ENCODE data around the gene PCYOX1L. TPM values are rescaled to one million over a fixed set of nuclear protein-coding genes. Genes with fewer than 3 reads are reported as not detected.

Gene PCYOX1L
- total RNA-seq, 1 experiment from 2014 or later, result 15.3 TPM

DNA sequence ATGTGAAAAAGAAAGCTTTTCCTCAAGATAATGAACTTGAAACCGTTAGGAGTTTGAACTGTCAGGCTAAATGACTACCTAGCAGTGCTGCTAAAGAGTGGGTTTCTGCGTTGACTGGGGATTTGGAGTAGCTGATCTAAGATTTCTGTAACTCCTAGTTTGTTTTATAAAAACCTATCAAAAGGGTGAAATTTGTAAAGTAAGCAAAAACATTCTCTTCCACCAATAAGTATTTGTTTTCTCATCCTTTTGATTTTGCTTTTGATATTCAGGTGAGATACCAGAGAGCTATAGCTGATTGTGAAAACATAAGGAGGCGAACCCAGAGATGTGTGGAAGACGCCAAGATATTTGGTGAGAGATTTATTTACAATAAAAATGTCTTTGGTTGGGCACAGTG, 8.5 kb upstream of the PCYOX1L start:
- Mint-ChIP-seq H3K9me3 (no peaks in the 10 kb centered on the region), H3K27me3 (ENCODE audit: low read depth) (no peaks in the 10 kb centered on the region)

More for the DNA sequence above, 8.5 kb upstream of the PCYOX1L start:
- Histone ChIP-seq H2BK15ac (ENCODE audit: low read depth, low read length) (no peak overlapping the region), H4K91ac (ENCODE audit: insufficient read length, low read depth, low read length) (no peak overlapping the region), H3K9me3 (ENCODE audit: control insufficient read depth, low read depth, low read length) (no peaks in the 10 kb centered on the region), H3K23ac (ENCODE audit: insufficient read length, low read depth, low read length) (no peak overlapping the region), H2AK5ac (ENCODE audit: insufficient read length, low read length) (no peak overlapping the region), H3K4me1 (ENCODE audit: insufficient read depth, low read length) (no peaks in the 10 kb centered on the region), H3K27me3 (ENCODE audit: insufficient read depth, low read length) (no peaks in the 10 kb centered on the region), H3K18ac (ENCODE audit: insufficient read length, low read depth, low read length) (no peak overlapping the region), H4K5ac (ENCODE audit: insufficient read length, low read depth, low read length) (no peak overlapping the region), H2BK120ac (ENCODE audit: low read depth, low read length, poor library complexity, severe bottlenecking) (no peak overlapping the region), H4K20me1 (ENCODE audit: control insufficient read depth, insufficient read depth, insufficient read length) (no peaks in the 10 kb centered on the region), H3K14ac (ENCODE audit: insufficient read depth, low read length) (no peak overlapping the region), H3K27ac (ENCODE audit: insufficient read length, low read depth, low read length) (no peak overlapping the region), H3K79me1 (ENCODE audit: insufficient read depth, low read depth, low read length, poor library complexity, severe bottlenecking) (peaks cover 4% of the 10 kb centered on the region), H2BK20ac (ENCODE audit: low read depth, low read length, poor library complexity, severe bottlenecking) (no peak overlapping the region), H3T11ph (ENCODE audit: low read length) (no peak overlapping the region), H3K4me2 (ENCODE audit: insufficient read depth, insufficient read length, low read length) (no peak overlapping the region), H3K79me2 (ENCODE audit: insufficient read depth, low read length) (peaks cover 7% of the 10 kb centered on the region; the same call in 1 of the 2 replicates), H3K4ac (ENCODE audit: low read depth, low read length) (no peak overlapping the region), H3K56ac (ENCODE audit: insufficient read length, low read depth, low read length) (no peak overlapping the region), H2BK12ac (ENCODE audit: insufficient read length, low read depth, low read length) (no peak overlapping the region), H4K8ac (replicated peaks; ENCODE audit: insufficient read length, low read depth, low read length) (no peak overlapping the region), H2BK5ac (ENCODE audit: insufficient read length, low read length) (no peak overlapping the region), H2AFZ (ENCODE audit: low read length) (no peak overlapping the region), H3K9ac (ENCODE audit: extremely low read depth, insufficient read length, low read length) (no peak overlapping the region), H3K23me2 (ENCODE audit: insufficient read length, low read depth, low read length, poor library complexity, severe bottlenecking) (peaks cover 13% of the 10 kb centered on the region)
- Mint-ChIP-seq H3K27ac (no peak overlapping the region), H3K36me3 (ENCODE audit: insufficient read depth in 1 of 3, low read depth in 3 of 3) (peaks cover 34 to 72% (median 68%) of the 10 kb centered on the region in 3 experiments; a peak in 6 of 7 replicates), H3K4me1 (peaks cover 9 to 13% of the 10 kb centered on the region in 2 experiments), H3K4me3 (no peak overlapping the region)
- no CpG with 5 or more reads among the region's 4 CpGs for WGBS (ENCODE audit: extremely low coverage, insufficient read length, low lambda C conversion rate)
- DNase-seq, result no peak
- no peak for TF ChIP-seq CTCF (conservative IDR thresholded peaks at IDR 0.05)

All from H9 (cell line).